CD14-positive monocyte (primary cell): ENCODE measurements around the gene RBM4B. TPM values are rescaled to one million over a fixed set of nuclear protein-coding genes. Genes with fewer than 3 reads are reported as not detected.

Source experiments
- DNase-seq, 3 donors: peaks; one replicate each; pipeline ENCODE4 v3.0.0-alpha.2; 2011 to 2022
- H2AFZ ChIP-seq: 2 replicates; pipeline ENCODE4 v1.6.0; 2012; ENCODE audit warnings: mild to moderate bottlenecking, low read depth, low read length, inconsistent platforms; ENCODE audit not compliant: insufficient read depth, poor library complexity, severe bottlenecking
- H3K27ac ChIP-seq, 2 donors: 1 replicate in 1 of 2; 2 replicates in 1 of 2; pipeline ENCODE4 v1.5.1; 2012 to 2013; ENCODE audit warnings: low read length in 2 of 2, control low read depth in 1 of 2, inconsistent platforms in 1 of 2, low read depth in 1 of 2, mild to moderate bottlenecking in 1 of 2
- H3K27me3 ChIP-seq, 2 donors: one replicate each; pipeline versions ENCODE4 v1.6.0 to v1.6.1; 2011 to 2013; ENCODE audit warnings: low read length in 2 of 2; ENCODE audit not compliant: control insufficient read depth in 2 of 2, insufficient read depth in 2 of 2
- H3K36me3 ChIP-seq, 2 donors: replicated peaks in 1 of 2; 1 replicate in 1 of 2; 2 replicates in 1 of 2; pipeline versions ENCODE4 v1.5.1 to v1.6.1; 2012 to 2013; ENCODE audit warnings: low read length in 2 of 2, control low read depth in 1 of 2, inconsistent platforms in 1 of 2, mild to moderate bottlenecking in 1 of 2; ENCODE audit not compliant: insufficient read depth in 2 of 2, control insufficient read depth in 1 of 2
- H3K4me1 ChIP-seq, 2 donors: 1 replicate in 1 of 2; 2 replicates in 1 of 2; pipeline versions ENCODE4 v1.5.1 to v1.6.1; 2012 to 2013; ENCODE audit warnings: low read length in 2 of 2, control low read depth in 1 of 2, inconsistent platforms in 1 of 2, mild to moderate bottlenecking in 1 of 2, moderate library complexity in 1 of 2; ENCODE audit not compliant: insufficient read depth in 2 of 2, control insufficient read depth in 1 of 2
- H3K4me2 ChIP-seq: replicated peaks from 2 replicates; pipeline ENCODE3; 2012; ENCODE audit warnings: low read length, moderate library complexity, mild to moderate bottlenecking; ENCODE audit not compliant: poor library complexity, severe bottlenecking; ENCODE audit errors: extremely low read depth
- H3K4me3 ChIP-seq, 3 experiments: fragments of 200-600 bp in 1 of 3; sonication (generic) in 1 of 3; replicated peaks in 1 of 3; 1 replicate in 2 of 3; 2 replicates in 1 of 3; pipeline ENCODE4 v1.5.1; 2011 to 2013; ENCODE audit warnings: low read length in 3 of 3, mild to moderate bottlenecking in 3 of 3, control low read depth in 2 of 3, low read depth in 2 of 3, inconsistent platforms in 1 of 3, moderate library complexity in 1 of 3
- H3K79me2 ChIP-seq: 2 replicates; pipeline ENCODE4 v1.6.0; 2012; ENCODE audit warnings: mild to moderate bottlenecking, control low read depth, inconsistent platforms, low read length, moderate library complexity; ENCODE audit not compliant: insufficient read depth
- H3K9ac ChIP-seq: 2 replicates; pipeline ENCODE4 v1.6.0; 2017; ENCODE audit warnings: low read length, mild to moderate bottlenecking; ENCODE audit not compliant: insufficient read depth, poor library complexity, severe bottlenecking
- H3K9me3 ChIP-seq, 2 donors: replicated peaks in 1 of 2; 1 replicate in 1 of 2; 2 replicates in 1 of 2; pipeline versions ENCODE4 v1.5.1 to v1.6.1; 2012 to 2013; ENCODE audit warnings: low read length in 2 of 2, control low read depth in 1 of 2; ENCODE audit not compliant: control insufficient read depth in 1 of 2, insufficient read depth in 1 of 2
- H4K20me1 ChIP-seq: 2 replicates; pipeline ENCODE4 v1.6.0; 2012; ENCODE audit warnings: mild to moderate bottlenecking, low read length, control low read depth, moderate library complexity; ENCODE audit not compliant: insufficient read depth
- H3K27ac Mint-ChIP-seq, 7 donors: one replicate each; pipeline ENCODE4 v1.8.0; 2020; ENCODE audit warnings: mild to moderate bottlenecking in 7 of 7, mixed read lengths in 7 of 7, moderate library complexity in 6 of 7, inconsistent platforms in 2 of 7
- H3K27me3 Mint-ChIP-seq, 3 donors: one replicate each; pipeline ENCODE4 v1.8.0; 2021 to 2022; ENCODE audit warnings: low read depth in 3 of 3, mild to moderate bottlenecking in 3 of 3, mixed read lengths in 3 of 3, moderate library complexity in 3 of 3, inconsistent platforms in 1 of 3
- H3K36me3 Mint-ChIP-seq, 2 donors: one replicate each; pipeline ENCODE4 v1.8.0; 2020; ENCODE audit warnings: mixed read lengths in 2 of 2, inconsistent platforms in 1 of 2, mild to moderate bottlenecking in 1 of 2
- H3K4me1 Mint-ChIP-seq: one replicate; pipeline ENCODE4 v1.8.0; 2020; ENCODE audit warnings: mild to moderate bottlenecking, mixed read lengths
- H3K4me3 Mint-ChIP-seq, 2 donors: one replicate each; pipeline ENCODE4 v1.8.0; 2020; ENCODE audit warnings: mild to moderate bottlenecking in 2 of 2, mixed read lengths in 2 of 2, moderate library complexity in 1 of 2
- H3K9me3 Mint-ChIP-seq, 7 donors: one replicate each; pipeline ENCODE4 v1.8.0; 2020 to 2022; ENCODE audit warnings: mixed read lengths in 7 of 7, mild to moderate bottlenecking in 6 of 7, moderate library complexity in 6 of 7, inconsistent platforms in 2 of 7
- CTCF ChIP-seq: fragments of 200-600 bp; IDR thresholded peaks from one replicate; pipeline ENCODE4 v1.8.0; 2022; ENCODE audit warnings: antibody characterized with exemption, mild to moderate bottlenecking
- WGBS: methylation state at CpG from one replicate; pipeline ENCODE4 v1.1.5; 2013; ENCODE audit warnings: missing lambda C conversion rate; ENCODE audit not compliant: insufficient coverage; 5-methylcytosine and 5-hydroxymethylcytosine counted together
- intact Hi-C, 2 donors: fragments of 100-400 bp; cut with micrococcal nuclease; formaldehyde crosslinking; loops; one replicate each; pipeline versions ENCODE4 v1.15.0 to v1.15.1; 2023
- polyA plus RNA-seq, 3 donors: library from polyadenylated mRNA; depleted of rRNA in 1 of 3; unstranded in 2 of 3; stranded (reverse) in 1 of 3; fragments of 300-500 nt in 2 of 3; fragments of >200 nt in 1 of 3; fragmentation: Illumina TruSeq in 2 of 3; gene quantifications; 1 replicate in 2 of 3; 2 replicates in 1 of 3; pipeline ENCODE4 v1.2.3, GENCODE V29; 2012 to 2021

RBM4B gene
- polyA plus RNA-seq, 3 donors = 7.8 to 14.3 (median 11.2) TPM

- Mint-ChIP-seq H3K27me3 (peaks cover 0 to 2% (median 0%) of the 10 kb centered on the region in 3 donors), H3K4me3 (no peak overlapping the region), H3K27ac (no peak overlapping the region), H3K36me3 (no peaks in the 10 kb centered on the region), H3K4me1 (no peaks in the 10 kb centered on the region), H3K9me3 (no peaks in the 10 kb centered on the region)
- H3K79me2 ChIP-seq = no peaks in the 10 kb centered on the region
- H3K27ac ChIP-seq = no peak overlapping the region
- H2AFZ ChIP-seq = no peak overlapping the region
- H3K36me3 ChIP-seq = no peaks in the 10 kb centered on the region
- no peaks in the 10 kb centered on the region for H4K20me1 ChIP-seq
- intact Hi-C loops = loop anchor here in 1 of 2 donors (5.0 kb wide), 1 partner anchor 284 kb away; no protein-coding TSS in a partner anchor
- H3K9ac ChIP-seq = no peak overlapping the region
- H3K4me1 ChIP-seq = no peaks in the 10 kb centered on the region
- no peak for TF ChIP-seq CTCF
- H3K4me2 ChIP-seq = no peak overlapping the region
- WGBS = 93% methylated on average over 13 of the region's 15 CpGs
- H3K4me3 ChIP-seq = no peak overlapping the region
- H3K9me3 ChIP-seq = no peaks in the 10 kb centered on the region
- DNase-seq = no peak
- H3K27me3 ChIP-seq = no peaks in the 10 kb centered on the region
Observed at GRCh38 chr11:66686100-66686785, 8.6 kb upstream of the RBM4B start.

GRCh38 chr11:66685276-66686099 is 7.8 kb upstream of the RBM4B start:
- intact Hi-C loops = loop anchor here in 1 of 2 donors (5.0 kb wide), 1 partner anchor 283 kb away; no protein-coding TSS in a partner anchor
- WGBS = 93% methylated on average over 24 of the region's 27 CpGs
- Histone ChIP-seq H3K9ac (no peak overlapping the region), H3K79me2 (no peaks in the 10 kb centered on the region), H3K27ac (no peak overlapping the region), H3K4me3 (no peak overlapping the region), H2AFZ (no peak overlapping the region), H4K20me1 (no peaks in the 10 kb centered on the region), H3K27me3 (no peaks in the 10 kb centered on the region), H3K4me2 (no peak overlapping the region), H3K9me3 (no peaks in the 10 kb centered on the region), H3K36me3 (no peaks in the 10 kb centered on the region), H3K4me1 (no peaks in the 10 kb centered on the region)
- Mint-ChIP-seq H3K4me1 (no peaks in the 10 kb centered on the region), H3K36me3 (no peaks in the 10 kb centered on the region), H3K4me3 (no peak overlapping the region), H3K9me3 (no peaks in the 10 kb centered on the region), H3K27ac (no peak overlapping the region), H3K27me3 (peaks cover 0 to 1% (median 0%) of the 10 kb centered on the region in 3 donors)
- no peak for TF ChIP-seq CTCF
- DNase-seq = no peak
